Measurements from ENCODE around the gene B4GAT1.

DNA sequence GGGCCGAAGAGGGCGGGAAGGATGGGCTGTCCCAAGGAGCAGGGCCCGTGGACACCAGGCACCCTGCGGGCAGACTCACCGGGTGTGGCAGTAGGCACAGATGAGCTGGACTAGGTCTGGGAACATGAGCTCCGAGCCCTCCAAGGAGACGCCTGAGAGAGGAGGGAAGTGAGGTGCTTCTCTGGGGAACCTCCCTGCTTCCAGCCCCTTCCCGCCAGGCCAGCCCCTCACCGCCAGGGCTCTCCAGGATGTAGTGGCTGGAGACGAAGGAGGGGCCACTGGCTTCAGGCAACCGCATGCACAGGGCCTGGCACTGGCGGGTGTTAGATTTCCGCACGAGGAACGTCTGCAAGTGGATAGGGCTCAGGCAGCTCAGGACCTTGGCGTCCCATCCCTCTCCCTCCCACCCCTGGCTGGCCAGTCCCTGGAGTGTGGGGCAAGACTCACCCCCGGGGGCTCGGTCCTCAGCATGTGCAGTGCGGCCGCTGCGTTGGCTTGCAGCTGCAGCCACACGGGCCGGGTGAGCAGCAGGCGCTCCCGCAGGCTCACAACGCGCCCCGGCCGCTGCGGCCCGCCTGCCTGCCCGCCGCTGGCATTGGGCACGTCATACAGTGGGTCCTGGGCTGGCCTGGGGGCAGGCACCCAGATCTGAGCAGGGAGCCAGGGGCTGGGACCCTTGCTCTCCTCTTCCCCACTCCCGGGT, 11.7 kb downstream of the B4GAT1 start:
- TF ChIP-seq, protein P1, sequence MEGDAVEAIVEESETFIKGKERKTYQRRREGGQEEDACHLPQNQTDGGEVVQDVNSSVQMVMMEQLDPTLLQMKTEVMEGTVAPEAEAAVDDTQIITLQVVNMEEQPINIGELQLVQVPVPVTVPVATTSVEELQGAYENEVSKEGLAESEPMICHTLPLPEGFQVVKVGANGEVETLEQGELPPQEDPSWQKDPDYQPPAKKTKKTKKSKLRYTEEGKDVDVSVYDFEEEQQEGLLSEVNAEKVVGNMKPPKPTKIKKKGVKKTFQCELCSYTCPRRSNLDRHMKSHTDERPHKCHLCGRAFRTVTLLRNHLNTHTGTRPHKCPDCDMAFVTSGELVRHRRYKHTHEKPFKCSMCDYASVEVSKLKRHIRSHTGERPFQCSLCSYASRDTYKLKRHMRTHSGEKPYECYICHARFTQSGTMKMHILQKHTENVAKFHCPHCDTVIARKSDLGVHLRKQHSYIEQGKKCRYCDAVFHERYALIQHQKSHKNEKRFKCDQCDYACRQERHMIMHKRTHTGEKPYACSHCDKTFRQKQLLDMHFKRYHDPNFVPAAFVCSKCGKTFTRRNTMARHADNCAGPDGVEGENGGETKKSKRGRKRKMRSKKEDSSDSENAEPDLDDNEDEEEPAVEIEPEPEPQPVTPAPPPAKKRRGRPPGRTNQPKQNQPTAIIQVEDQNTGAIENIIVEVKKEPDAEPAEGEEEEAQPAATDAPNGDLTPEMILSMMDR (IDR thresholded peaks at IDR 0.05) = no peak
- no peak for TF ChIP-seq POLR2A (IDR thresholded peaks at IDR 0.05)

All from stomach (tissue), 4 donors.